ENCODE measurements around the gene HILPDA.

Gene HILPDA

GRCh38 chr7:128409596-128410450 is 45.9 kb upstream of the HILPDA start, which contains the start of gene IMPDH1:
Gene IMPDH1 (minus strand): TSS chr7:128409982. CDS start chr7:128409901, 81 bp downstream.
- peak; percentile 70 for DNase-seq (ENCODE audit: low read depth)
- TF ChIP-seq CTCF (IDR thresholded peaks at IDR 0.05; ENCODE audit: insufficient read depth, low read depth, low read length, missing control alignments), result no peak
- peak within 1 kb of the TSS; percentile 51 for H3K4me3 ChIP-seq (ENCODE audit: low read depth, low read length)

- DNase-seq (ENCODE audit: low read depth), result no peak
- TF ChIP-seq CTCF (IDR thresholded peaks at IDR 0.05; ENCODE audit: insufficient read depth, low read depth, low read length, missing control alignments), result no peak
- H3K4me3 ChIP-seq (ENCODE audit: low read depth, low read length), result peak overlapping the region; percentile 51
These were observed 45.3 kb upstream of the HILPDA start for GRCh38 chr7:128410451-128410753.

- no peak for TF ChIP-seq CTCF (IDR thresholded peaks at IDR 0.05; ENCODE audit: insufficient read depth, low read depth, low read length, missing control alignments)
- DNase-seq (ENCODE audit: low read depth), result no peak
- H3K4me3 ChIP-seq (ENCODE audit: low read depth, low read length), result no peak overlapping the region
These were observed 40.4 kb upstream of the HILPDA start for GRCh38 chr7:128415217-128415785.

GRCh38 chr7:128417071-128417470 is 38.6 kb upstream of the HILPDA start:
- no peak overlapping the region for H3K4me3 ChIP-seq (ENCODE audit: low read depth, low read length)
- TF ChIP-seq CTCF (IDR thresholded peaks at IDR 0.05; ENCODE audit: insufficient read depth, low read depth, low read length, missing control alignments), result no peak
- DNase-seq (ENCODE audit: low read depth), result no peak

GRCh38 chr7:128419257-128419656 is 36.4 kb upstream of the HILPDA start:
- TF ChIP-seq CTCF (IDR thresholded peaks at IDR 0.05; ENCODE audit: insufficient read depth, low read depth, low read length, missing control alignments), result no peak
- DNase-seq (ENCODE audit: low read depth), result no peak
- H3K4me3 ChIP-seq (ENCODE audit: low read depth, low read length), result no peak overlapping the region

GRCh38 chr7:128420773-128421172 is 34.9 kb upstream of the HILPDA start:
- no peak for TF ChIP-seq CTCF (IDR thresholded peaks at IDR 0.05; ENCODE audit: insufficient read depth, low read depth, low read length, missing control alignments)
- no peak overlapping the region for H3K4me3 ChIP-seq (ENCODE audit: low read depth, low read length)
- no peak for DNase-seq (ENCODE audit: low read depth)
